NT2/D1 (cell line): Measurements from ENCODE around the gene ARID3B.

Source experiments
- YY1 ChIP-seq: IDR thresholded peaks from 2 replicates; pipeline ENCODE4 v1.6.1; 2011; ENCODE audit not compliant: insufficient read length, insufficient read depth
- ZNF274 ChIP-seq: IDR thresholded peaks from 2 replicates; pipeline ENCODE4 v1.6.1; 2011; ENCODE audit warnings: mild to moderate bottlenecking, low read depth, low read length

- TF ChIP-seq YY1 (no peak), ZNF274 (no peak)
Measured at GRCh38 chr15:74558706-74559105, 17.7 kb downstream of the ARID3B start.
